Smooth muscle cell (in vitro differentiated cells): ENCODE measurements around the gene FMNL2. TPM values are rescaled to one million over a fixed set of nuclear protein-coding genes. Genes with fewer than 3 reads are reported as not detected.

Experiments
- DNase-seq: peaks from one replicate; lab custom pipeline; 2025; ENCODE audit not compliant: unreplicated experiment; lab: John Stamatoyannopoulos, UW
- H2AFZ ChIP-seq: fragments of 200-600 bp; sonication (generic); 2 replicates; pipeline ENCODE4 v1.6.0; 2016; ENCODE audit warnings: antibody characterized with exemption, low read depth, mild to moderate bottlenecking
- H3F3A ChIP-seq: fragments of 200-600 bp; sonication (generic); 2 replicates; pipeline ENCODE4 v1.6.0; 2017; ENCODE audit warnings: antibody characterized with exemption, low read depth
- H3K27ac ChIP-seq: fragments of 200-600 bp; sonication (generic); 2 replicates; pipeline ENCODE4 v1.5.1; 2016; ENCODE audit warnings: low read depth, mild to moderate bottlenecking
- H3K27me3 ChIP-seq: fragments of 200-600 bp; sonication (generic); 2 replicates; pipeline ENCODE4 v1.6.1; 2016; ENCODE audit warnings: low read depth, mild to moderate bottlenecking
- H3K36me3 ChIP-seq: fragments of 200-600 bp; sonication (generic); 2 replicates; pipeline ENCODE4 v1.5.1; 2016; ENCODE audit warnings: low read depth
- H3K4me1 ChIP-seq: fragments of 200-600 bp; sonication (generic); 2 replicates; pipeline ENCODE4 v1.5.1; 2016; ENCODE audit warnings: low read depth
- H3K4me2 ChIP-seq: fragments of 200-600 bp; sonication (generic); 2 replicates; pipeline ENCODE4 v1.6.0; 2016; ENCODE audit warnings: mild to moderate bottlenecking
- H3K4me3 ChIP-seq: fragments of 200-600 bp; sonication (generic); 2 replicates; pipeline ENCODE4 v1.5.1; 2016; ENCODE audit warnings: mild to moderate bottlenecking
- H3K79me2 ChIP-seq: fragments of 200-600 bp; sonication (generic); 2 replicates; pipeline ENCODE4 v1.6.0; 2016; ENCODE audit warnings: low read depth, mild to moderate bottlenecking
- H3K9ac ChIP-seq: fragments of 200-600 bp; sonication (generic); 2 replicates; pipeline ENCODE4 v1.6.0; 2016; ENCODE audit warnings: low read depth
- H3K9me3 ChIP-seq: fragments of 200-600 bp; sonication (generic); replicated peaks from 2 replicates; pipeline ENCODE4 v1.5.1; 2016; ENCODE audit warnings: low read depth
- H4K20me1 ChIP-seq: fragments of 200-600 bp; sonication (generic); 2 replicates; pipeline ENCODE4 v1.6.0; 2016; ENCODE audit warnings: low read depth
- CTCF ChIP-seq: fragments of 200-600 bp; sonication (generic); IDR thresholded peaks from 2 replicates; pipeline ENCODE4 v1.5.1; 2017; ENCODE audit warnings: borderline replicate concordance, mild to moderate bottlenecking, antibody characterized with exemption; ENCODE audit not compliant: insufficient read depth, poor library complexity, severe bottlenecking
- WGBS: methylation state at CpG from one replicate; pipeline ENCODE4 v1.1.7; 2016; ENCODE audit warnings: low lambda C conversion rate; 5-methylcytosine and 5-hydroxymethylcytosine counted together
- polyA plus RNA-seq: library from polyadenylated mRNA; unstranded; fragments of >200 nt; fragmentation: Nextera tagmentation; extraction: Ambion mirVana; gene quantifications from 2 replicates; pipeline ENCODE4 v1.2.1, GENCODE V29; 2016
- total RNA-seq: library from RNA; depleted of rRNA; stranded (reverse); fragments of >200 nt; gene quantifications from 2 replicates; pipeline ENCODE4 v1.2.3, GENCODE V29; 2014

Gene FMNL2
- total and polyA plus RNA-seq, 2 experiments from 2014 or later = 7.4 to 37.3 TPM

DNA sequence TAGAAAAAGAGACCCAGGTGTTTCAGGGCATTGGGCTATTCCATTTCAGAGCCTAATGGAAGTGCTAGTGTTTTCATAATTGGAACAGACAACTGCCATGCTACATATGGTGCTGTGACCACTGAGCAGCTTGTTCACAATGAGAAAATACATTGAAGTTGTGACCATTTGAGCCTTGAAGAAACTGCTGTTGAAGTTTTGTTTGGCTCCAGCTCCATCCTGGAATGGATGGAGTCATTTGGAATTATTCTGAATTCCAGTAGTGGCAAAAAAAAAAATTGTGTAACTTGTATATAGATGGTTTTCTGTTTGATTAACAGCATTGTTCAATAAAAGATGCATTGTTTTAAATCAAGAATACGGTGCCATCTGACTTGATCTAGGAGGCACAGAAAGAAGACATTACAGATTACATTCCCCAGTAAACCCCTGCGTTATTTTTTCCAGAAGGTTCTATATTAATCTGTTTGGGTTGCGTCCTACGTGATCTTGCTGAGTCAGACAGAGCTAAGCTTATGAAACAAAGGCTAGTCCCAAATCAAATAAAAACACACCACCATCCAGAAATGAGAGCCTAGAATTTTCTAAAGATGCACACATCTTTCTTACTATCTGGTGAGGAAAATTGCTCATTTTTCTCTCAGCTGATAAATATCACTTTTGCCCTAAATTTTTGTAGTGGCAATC, 19.2 kb downstream of the FMNL2 start:
- TF ChIP-seq CTCF = no peak
- no peak overlapping the region for H2AFZ ChIP-seq
- H3K4me2 ChIP-seq = peak overlapping the region; percentile 58
- H3K27ac ChIP-seq = peak overlapping the region; percentile 73
- WGBS = 40% methylated on average over 4 of the region's 4 CpGs
- H3K79me2 ChIP-seq = peaks cover 60% of the 10 kb centered on the region
- H3F3A ChIP-seq = peaks cover 5% of the 10 kb centered on the region
- peaks cover 43% of the 10 kb centered on the region for H4K20me1 ChIP-seq
- peak overlapping the region; percentile 8 for H3K9ac ChIP-seq
- peaks cover 8% of the 10 kb centered on the region for H3K4me1 ChIP-seq
- no peak overlapping the region for H3K4me3 ChIP-seq
- no peaks in the 10 kb centered on the region for H3K27me3 ChIP-seq
- H3K9me3 ChIP-seq = no peaks in the 10 kb centered on the region
- DNase-seq = no peak
- H3K36me3 ChIP-seq = no peaks in the 10 kb centered on the region

DNA sequence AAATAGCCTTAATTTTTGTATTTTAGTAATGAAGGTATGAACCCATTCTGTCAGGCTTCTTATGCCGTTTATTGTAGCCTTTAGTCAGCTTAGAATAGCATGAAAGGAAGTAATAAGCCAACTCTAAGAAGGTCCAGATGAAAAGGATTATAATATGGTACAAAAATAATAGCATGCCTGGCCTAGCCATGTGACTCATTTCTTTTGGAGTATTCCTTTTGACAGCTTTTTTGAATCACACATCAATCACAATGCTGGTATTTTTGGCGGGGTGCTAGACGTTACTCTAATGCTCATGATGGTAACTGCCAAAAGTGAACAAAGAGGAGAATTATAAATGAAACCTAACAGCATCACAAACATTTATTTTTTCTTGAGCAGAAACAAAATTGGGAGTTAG, 19.9 kb downstream of the FMNL2 start:
- Histone ChIP-seq H3K4me2 (peak overlapping the region; percentile 58), H3K79me2 (peaks cover 53% of the 10 kb centered on the region), H3K4me3 (no peak overlapping the region)

DNA sequence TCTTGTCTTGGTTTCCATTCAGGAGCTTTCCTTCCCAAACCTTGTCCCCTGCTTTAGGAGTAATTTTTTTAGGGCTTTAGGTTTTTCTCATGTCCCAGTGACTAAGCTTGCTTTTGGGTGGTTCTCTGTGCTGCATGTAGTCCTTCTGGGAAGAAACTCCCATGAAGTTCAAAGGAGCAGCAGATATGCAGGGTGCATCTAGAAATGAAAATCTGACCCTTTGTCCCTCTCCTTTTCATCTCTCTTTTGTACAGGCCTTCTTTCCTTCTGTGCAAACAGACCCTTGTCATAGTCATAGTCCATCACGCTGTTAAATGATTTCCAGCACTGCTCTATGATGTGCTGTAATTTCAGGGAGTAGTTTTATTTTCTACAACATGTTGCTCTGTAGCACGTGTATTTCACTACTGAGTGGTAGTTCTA, 20.4 kb downstream of the FMNL2 start:
- Histone ChIP-seq H3K27me3 (no peaks in the 10 kb centered on the region), H3K36me3 (no peaks in the 10 kb centered on the region), H3K27ac (peak overlapping the region; percentile 73), H4K20me1 (peaks cover 35% of the 10 kb centered on the region), H3K79me2 (peaks cover 53% of the 10 kb centered on the region), H2AFZ (no peak overlapping the region), H3K4me1 (peaks cover 8% of the 10 kb centered on the region), H3K9me3 (no peaks in the 10 kb centered on the region), H3F3A (peaks cover 5% of the 10 kb centered on the region), H3K4me2 (peak overlapping the region; percentile 58), H3K9ac (no peak overlapping the region), H3K4me3 (no peak overlapping the region)
- 70% methylated on average over 2 of the region's 2 CpGs for WGBS
- TF ChIP-seq CTCF = no peak
- no peak for DNase-seq

More for the DNA sequence above, 19.9 kb downstream of the FMNL2 start:
- H3K9ac ChIP-seq = no peak overlapping the region
- H4K20me1 ChIP-seq = peaks cover 36% of the 10 kb centered on the region
- no peak for DNase-seq
- H2AFZ ChIP-seq = no peak overlapping the region
- no peaks in the 10 kb centered on the region for H3K27me3 ChIP-seq
- H3K4me1 ChIP-seq = peaks cover 8% of the 10 kb centered on the region
- WGBS = 34% methylated on average over 3 of the region's 3 CpGs
- H3K36me3 ChIP-seq = no peaks in the 10 kb centered on the region
- no peaks in the 10 kb centered on the region for H3K9me3 ChIP-seq
- peaks cover 5% of the 10 kb centered on the region for H3F3A ChIP-seq
- peak overlapping the region; percentile 73 for H3K27ac ChIP-seq
- TF ChIP-seq CTCF = no peak
